ENCODE results near the gene UBAC1.

Gene UBAC1

DNA sequence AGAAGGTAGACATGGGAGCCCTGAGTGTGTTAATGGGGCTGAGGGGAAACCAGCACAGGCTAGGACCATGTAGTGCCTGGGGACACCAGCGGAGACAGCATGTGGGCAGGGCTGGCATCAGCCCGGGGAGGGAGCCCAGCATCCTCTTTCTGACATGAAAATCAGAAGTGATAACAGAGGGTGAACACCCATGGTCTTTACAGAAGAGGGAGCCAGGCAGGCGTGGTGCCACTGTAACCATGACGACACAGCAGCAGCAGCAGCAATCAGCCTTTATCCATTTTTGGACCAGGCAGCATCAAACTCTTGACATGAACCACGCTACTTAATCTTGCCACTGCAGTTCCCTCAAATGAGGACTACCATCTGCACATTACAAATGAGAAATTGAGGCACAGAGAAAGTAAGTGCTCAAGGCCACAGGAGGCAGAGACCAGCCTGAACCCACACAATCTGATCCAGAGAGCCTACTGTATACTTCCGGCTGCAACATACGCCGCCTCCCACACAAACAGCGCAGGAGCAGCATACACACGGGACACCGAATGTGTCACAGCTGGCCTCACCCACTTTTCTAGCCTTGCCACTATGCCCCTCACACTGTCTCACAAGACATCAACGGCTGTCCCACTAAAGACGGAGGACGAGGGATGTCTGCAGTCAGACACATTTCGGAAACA lies 77.6 kb downstream of the UBAC1 start:
- no peak for DNase-seq (ENCODE audit: low read depth)
